ENCODE measurements around the gene DUSP9.
"Not testable (repeated sequence)": the region's sequence is repeated elsewhere in the genome, so short reads cannot be mapped to it uniquely, and the experiment has no call there.

The DUSP9 gene

GRCh38 chrX:153688506-153688905, 41.5 kb downstream of the DUSP9 start:
- H3K27ac ChIP-seq: peak overlapping the region in 7 of 21 experiments; percentile 14 to 72 (median 53)
- peak overlapping the region; percentile 8 to 47 (median 23) for H3K4me3 ChIP-seq

GRCh38 chrX:153688911-153689590, 42.0 kb downstream of the DUSP9 start:
- peak overlapping the region; percentile 8 to 47 (median 23) for H3K4me3 ChIP-seq
- peak overlapping the region in 7 of 21 experiments; percentile 14 to 72 (median 53) for H3K27ac ChIP-seq

GRCh38 chrX:153689654-153690465, 42.9 kb downstream of the DUSP9 start:
- H3K4me3 ChIP-seq: peak overlapping the region in 4 of 7 experiments; percentile 23 to 47 (median 28)
- peak overlapping the region in 2 of 21 experiments; percentile 11 to 54 for H3K27ac ChIP-seq

DNA sequence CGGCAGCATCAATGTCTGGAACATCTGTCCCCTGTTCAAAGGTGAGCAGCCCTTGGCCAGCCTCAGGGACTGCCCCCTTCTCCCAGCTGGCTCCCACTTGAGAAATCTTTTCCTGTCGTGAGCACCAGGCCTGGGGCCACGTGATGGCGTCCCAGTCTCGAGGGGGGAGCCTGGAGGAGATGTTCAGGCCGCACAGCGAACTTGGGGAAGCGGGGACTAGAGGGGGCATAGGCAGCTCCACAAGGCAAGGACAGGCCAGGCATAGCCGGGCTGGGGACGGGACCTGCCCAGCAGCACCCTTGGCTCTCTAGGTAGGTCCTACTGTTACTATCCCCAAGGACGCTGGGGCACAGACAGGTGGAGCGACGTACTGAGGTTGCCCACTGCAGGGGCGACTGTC, 43.5 kb downstream of the DUSP9 start:
- no peak overlapping the region for H3K27ac ChIP-seq
- H3K4me3 ChIP-seq: no peak overlapping the region

DNA sequence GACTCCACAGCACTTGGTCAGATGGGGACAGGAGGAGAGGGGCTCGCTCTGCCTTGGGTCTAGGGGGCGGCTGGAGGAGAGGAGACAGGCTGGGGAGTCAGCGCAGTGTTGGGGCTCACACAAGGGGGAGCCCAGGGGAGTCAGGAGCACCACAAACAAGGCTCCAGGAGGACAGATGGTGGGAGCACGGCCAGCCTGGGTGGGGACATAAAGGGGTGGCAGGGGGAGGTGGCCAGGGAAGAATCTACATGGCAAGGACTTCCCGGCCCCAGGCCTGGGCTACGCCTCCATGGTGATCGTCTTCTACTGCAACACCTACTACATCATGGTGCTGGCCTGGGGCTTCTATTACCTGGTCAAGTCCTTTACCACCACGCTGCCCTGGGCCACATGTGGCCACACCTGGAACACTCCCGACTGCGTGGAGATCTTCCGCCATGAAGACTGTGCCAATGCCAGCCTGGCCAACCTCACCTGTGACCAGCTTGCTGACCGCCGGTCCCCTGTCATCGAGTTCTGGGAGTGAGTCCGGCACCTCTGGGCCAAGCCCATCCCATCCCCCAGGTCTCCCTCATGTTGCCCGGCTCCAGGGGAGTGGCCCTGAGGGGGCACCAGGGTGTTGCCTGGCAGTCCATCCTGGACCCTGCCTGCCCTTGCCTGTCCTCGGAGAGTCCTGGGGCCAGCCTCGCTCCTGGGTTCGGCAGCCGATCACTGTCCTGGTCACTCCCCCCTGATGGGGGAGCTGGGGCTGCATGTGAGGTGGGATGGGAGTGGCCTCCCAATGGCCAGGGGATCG, 44.2 kb downstream of the DUSP9 start:
- H3K27ac ChIP-seq: not testable (repeated sequence)

DNA sequence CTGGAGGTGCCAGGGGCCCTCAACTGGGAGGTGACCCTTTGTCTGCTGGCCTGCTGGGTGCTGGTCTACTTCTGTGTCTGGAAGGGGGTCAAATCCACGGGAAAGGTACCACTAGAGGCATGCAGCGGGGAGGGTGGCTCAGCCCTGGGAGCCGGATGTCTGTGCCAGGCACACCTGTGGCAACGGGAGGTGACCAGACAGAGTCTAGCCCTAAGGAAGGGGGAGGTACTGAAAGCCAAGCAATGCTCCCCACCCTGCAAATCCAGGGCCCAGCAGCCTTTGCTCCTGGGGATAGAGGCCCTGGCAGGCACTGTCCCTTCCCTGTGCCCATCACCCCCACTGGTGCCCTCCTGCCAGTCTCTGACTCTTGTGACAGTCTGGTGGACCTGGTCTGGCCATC, 45.0 kb downstream of the DUSP9 start:
- no peak overlapping the region for H3K4me3 ChIP-seq

More for the DNA sequence above, 44.2 kb downstream of the DUSP9 start:
- H3K4me3 ChIP-seq: not testable (repeated sequence)

DNA sequence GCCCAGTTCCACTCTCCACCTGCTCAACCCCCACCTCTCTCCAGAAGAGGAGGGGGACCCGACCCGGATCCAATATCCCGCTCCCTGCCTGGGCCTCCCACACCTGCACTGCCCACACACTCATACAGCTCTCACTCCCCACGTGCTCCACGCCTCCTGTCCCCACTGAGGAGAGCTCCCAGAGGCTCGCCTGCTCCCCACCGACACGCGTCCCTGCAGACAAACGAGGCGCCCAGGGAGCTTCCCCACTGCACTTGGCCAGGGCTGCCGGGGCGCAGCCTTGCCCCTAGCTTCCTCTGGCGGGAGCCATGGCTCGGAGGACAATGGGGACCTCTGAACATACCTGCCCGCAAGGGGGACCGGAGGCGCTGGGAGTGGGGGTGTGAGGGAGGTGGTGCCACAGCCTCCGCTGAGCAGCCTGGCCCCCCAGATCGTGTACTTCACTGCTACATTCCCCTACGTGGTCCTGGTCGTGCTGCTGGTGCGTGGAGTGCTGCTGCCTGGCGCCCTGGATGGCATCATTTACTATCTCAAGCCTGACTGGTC, 45.7 kb downstream of the DUSP9 start:
- no peak overlapping the region for H3K27ac ChIP-seq
- H3K4me3 ChIP-seq: no peak overlapping the region

More for the DNA sequence above, 45.0 kb downstream of the DUSP9 start:
- no peak overlapping the region for H3K27ac ChIP-seq

- Histone ChIP-seq H3K4me3 (no peak overlapping the region), H3K27ac (no peak overlapping the region)
Observed at GRCh38 chrX:153693216-153694086, 46.4 kb downstream of the DUSP9 start.

DNA sequence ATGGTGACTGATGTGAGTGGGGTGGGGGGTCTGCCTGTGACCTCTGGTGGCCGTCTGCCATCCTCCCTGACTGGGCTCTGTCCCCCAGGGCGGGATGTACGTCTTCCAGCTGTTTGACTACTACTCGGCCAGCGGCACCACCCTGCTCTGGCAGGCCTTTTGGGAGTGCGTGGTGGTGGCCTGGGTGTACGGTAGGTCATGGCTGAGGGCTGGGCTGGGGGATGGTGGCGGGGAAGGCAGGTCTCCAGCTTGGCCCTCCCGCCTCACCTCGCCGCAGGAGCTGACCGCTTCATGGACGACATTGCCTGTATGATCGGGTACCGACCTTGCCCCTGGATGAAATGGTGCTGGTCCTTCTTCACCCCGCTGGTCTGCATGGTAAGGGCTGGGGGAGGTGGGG, 47.3 kb downstream of the DUSP9 start:
- H3K27ac ChIP-seq, H3K4me3 ChIP-seq: not testable (repeated sequence)

GRCh38 chrX:153694687-153695270, 47.8 kb downstream of the DUSP9 start:
- Histone ChIP-seq H3K27ac (no peak overlapping the region), H3K4me3 (no peak overlapping the region)

DNA sequence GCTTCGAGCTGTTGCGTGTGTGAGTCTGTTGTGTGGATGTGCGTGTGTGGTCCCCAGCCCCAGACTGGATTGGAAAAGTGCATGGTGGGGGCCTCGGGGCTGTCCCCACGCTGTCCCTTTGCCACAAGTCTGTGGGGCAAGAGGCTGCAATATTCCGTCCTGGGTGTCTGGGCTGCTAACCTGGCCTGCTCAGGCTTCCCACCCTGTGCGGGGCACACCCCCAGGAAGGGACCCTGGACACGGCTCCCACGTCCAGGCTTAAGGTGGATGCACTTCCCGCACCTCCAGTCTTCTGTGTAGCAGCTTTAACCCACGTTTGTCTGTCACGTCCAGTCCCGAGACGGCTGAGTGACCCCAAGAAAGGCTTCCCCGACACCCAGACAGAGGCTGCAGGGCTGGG, 49.1 kb downstream of the DUSP9 start:
- Histone ChIP-seq H3K27ac (no peak overlapping the region), H3K4me3 (no peak overlapping the region)

- H3K4me3 ChIP-seq, H3K27ac ChIP-seq: not testable (repeated sequence)
Observed at GRCh38 chrX:153696538-153696937, 49.5 kb downstream of the DUSP9 start.

DNA sequence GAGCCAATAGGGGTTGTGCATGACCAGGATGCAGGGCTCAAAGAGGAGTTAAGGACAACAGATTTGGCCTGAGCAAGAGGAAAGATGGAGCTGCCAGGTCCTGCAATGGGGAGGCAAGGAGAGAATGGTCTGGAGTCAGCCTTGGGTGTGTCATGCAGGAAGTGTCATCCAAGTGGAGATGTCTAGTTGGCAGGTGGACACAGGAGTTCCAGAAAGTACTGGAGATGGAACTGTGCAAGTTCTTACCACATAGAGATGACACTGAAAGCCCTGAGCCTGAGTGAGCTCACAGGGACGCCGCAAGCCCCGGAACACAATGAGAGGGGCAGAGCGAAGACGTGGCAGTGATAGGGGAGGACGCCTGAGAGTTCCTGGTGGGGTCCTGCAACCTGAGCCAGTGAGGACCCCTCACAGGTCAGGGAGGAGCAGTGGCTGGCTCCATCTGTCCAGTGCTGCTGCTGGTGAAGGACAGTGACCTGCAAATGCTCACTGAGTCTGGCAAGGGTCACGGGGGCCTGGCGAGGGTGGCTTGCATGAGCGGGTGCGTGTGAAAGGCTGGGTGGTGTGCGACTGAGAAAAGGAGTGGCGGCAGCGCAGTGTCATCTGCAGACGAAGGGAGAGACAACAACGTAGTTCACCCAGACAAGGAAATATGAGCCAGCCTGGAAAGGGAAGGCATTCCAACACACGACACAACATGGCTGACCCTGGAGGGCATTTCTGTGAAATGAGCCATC, 50.2 kb downstream of the DUSP9 start:
- H3K4me3 ChIP-seq, H3K27ac ChIP-seq: not testable (repeated sequence)

DNA sequence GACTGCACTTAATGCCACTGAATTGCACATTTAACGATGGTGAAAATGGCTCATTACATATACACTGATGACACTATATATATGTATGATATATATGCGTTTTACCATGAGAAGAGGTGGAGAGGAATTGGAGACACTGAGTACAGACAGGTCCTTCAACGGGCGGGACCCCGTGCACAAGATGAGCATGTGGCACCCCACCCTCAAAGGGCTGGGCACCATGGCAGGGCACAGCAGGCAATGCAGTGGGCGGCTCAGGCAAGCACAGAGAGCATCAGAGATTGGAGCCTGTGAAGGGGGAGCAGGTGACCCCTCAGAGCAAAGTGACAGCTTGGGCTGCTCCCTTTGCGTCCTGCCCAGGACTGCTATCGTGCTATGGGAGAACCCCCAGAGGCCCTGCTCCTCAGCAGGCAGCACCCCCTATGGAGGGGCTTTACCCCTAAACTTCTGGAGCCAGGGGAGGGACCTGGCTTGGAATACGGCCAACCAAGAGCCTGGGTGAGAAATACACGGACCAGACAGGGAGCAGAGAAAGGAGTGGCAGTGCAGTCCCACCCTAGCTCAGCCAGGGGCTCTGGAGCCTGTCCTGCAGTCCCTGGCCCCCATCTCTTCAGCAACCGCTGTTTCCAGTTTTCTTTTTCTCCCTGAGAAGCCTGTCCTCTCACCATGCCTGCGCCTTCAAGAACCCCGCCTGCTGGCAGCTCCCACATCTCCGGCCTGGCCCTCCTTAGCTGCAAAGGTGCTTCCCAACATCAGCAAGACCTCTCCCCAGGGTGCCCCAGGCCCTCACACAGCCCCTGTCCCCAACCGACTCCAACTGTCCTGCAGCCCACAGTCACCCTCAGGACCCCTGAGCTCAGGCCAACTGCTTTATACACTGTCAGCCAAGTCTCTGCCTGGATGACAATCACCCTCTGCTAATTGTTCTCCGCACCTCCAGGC, 51.2 kb downstream of the DUSP9 start:
- H3K4me3 ChIP-seq: no peak overlapping the region
- H3K27ac ChIP-seq: no peak overlapping the region

GRCh38 chrX:153699210-153699783, 52.3 kb downstream of the DUSP9 start:
- peak overlapping the region in 2 of 21 experiments; percentile 57 to 62 for H3K27ac ChIP-seq
- not testable (repeated sequence) for H3K4me3 ChIP-seq

GRCh38 chrX:153699784-153700371, 52.9 kb downstream of the DUSP9 start:
- H3K27ac ChIP-seq: peak overlapping the region in 4 of 21 experiments; percentile 26 to 62 (median 46)
- H3K4me3 ChIP-seq: not testable (repeated sequence)
